Sigmoid colon (tissue), 4 donors: ENCODE data around the gene ZNRD2.

Source experiments
- CTCF ChIP-seq, 4 experiments: fragments of 450-650 bp in 3 of 4; fragments of 200-600 bp in 1 of 4; IDR thresholded peaks; one replicate each; pipeline ENCODE4 v1.5.1; 2016 to 2019; ENCODE audit warnings: antibody characterized with exemption in 4 of 4, mild to moderate bottlenecking in 3 of 4, moderate library complexity in 2 of 4
- POLR2A ChIP-seq, 2 donors: fragments of 450-650 bp; IDR thresholded peaks; one replicate each; pipeline ENCODE4 v1.6.1; 2016; ENCODE audit warnings: antibody characterized with exemption in 2 of 2, mild to moderate bottlenecking in 2 of 2, moderate library complexity in 2 of 2
- POLR2AphosphoS5 ChIP-seq, 4 donors: sonication (generic); formaldehyde crosslinking; IDR thresholded peaks; one replicate each; pipeline ENCODE4 v1.6.1; 2017; ENCODE audit warnings: antibody characterized with exemption in 4 of 4

- TF ChIP-seq POLR2AphosphoS5 (IDR thresholded peaks at IDR 0.05) (peak in 3 of 4 donors; percentile 11 to 27 (median 23)), CTCF (IDR thresholded peaks at IDR 0.05) (no peak), POLR2A (IDR thresholded peaks at IDR 0.05) (no peak)
These were observed 36.8 kb downstream of the ZNRD2 start for GRCh38 chr11:65606876-65607613.
